IMR-90 (cell line): ENCODE results near the gene LTBP1. TPM values are rescaled to one million over a fixed set of nuclear protein-coding genes. Genes with fewer than 3 reads are reported as not detected.

Experiments
- ATAC-seq: fragments of 200-7000 bp; cut with Tn5 transposase; 2 replicates; pipeline ENCODE4 v1.9.1; 2020; ENCODE audit warnings: low read depth, mild to moderate bottlenecking, moderate library complexity
- BruUV-seq: library from RNA; stranded (reverse); fragments of 400-500 nt; replicated peaks from 2 replicates; lab custom pipeline; 2021; lab: Mats Ljungman, UMichigan
- CTCF ChIA-PET: fragments of 300-600 bp; formaldehyde crosslinking; extraction: SDS; loops from one replicate; lab custom pipeline; 2021; ENCODE audit warnings: antibody characterized with exemption; lab: Yijun Ruan, JAX
- POLR2A ChIA-PET: fragments of 300-600 bp; sonication (Branson Sonifier 250); formaldehyde crosslinking; loops from one replicate; lab custom pipeline; 2022; ENCODE audit warnings: antibody characterized with exemption; ENCODE audit not compliant: unreplicated experiment; lab: Charles Lee
- DNase-seq: peaks from one replicate; pipeline ENCODE4 v3.0.0; 2013
- H2AFZ ChIP-seq: replicated peaks from 2 replicates; pipeline ENCODE3; 2013; ENCODE audit warnings: low read length, mild to moderate bottlenecking; ENCODE audit not compliant: poor library complexity
- H2AK5ac ChIP-seq: 2 replicates; pipeline ENCODE4 v1.6.1; 2013; ENCODE audit warnings: low read depth, low read length, inconsistent platforms
- H2AK9ac ChIP-seq: replicated peaks from 2 replicates; pipeline ENCODE3; 2013; ENCODE audit warnings: mild to moderate bottlenecking, low read depth, low read length, moderate library complexity; ENCODE audit not compliant: poor library complexity
- H2BK120ac ChIP-seq: 2 replicates; pipeline ENCODE4 v1.6.1; 2013; ENCODE audit warnings: low read depth, low read length, inconsistent platforms
- H2BK15ac ChIP-seq: 3 replicates; pipeline ENCODE4 v1.6.1; 2013; ENCODE audit warnings: low read depth, low read length, inconsistent platforms
- H2BK20ac ChIP-seq: 2 replicates; pipeline ENCODE4 v1.6.1; 2013; ENCODE audit warnings: low read depth, mild to moderate bottlenecking, inconsistent platforms, low read length, moderate library complexity
- H2BK5ac ChIP-seq: 2 replicates; pipeline ENCODE4 v1.6.1; 2013; ENCODE audit warnings: mild to moderate bottlenecking, low read depth, low read length, inconsistent platforms; ENCODE audit not compliant: poor library complexity, severe bottlenecking
- H3K14ac ChIP-seq: replicated peaks from 2 replicates; pipeline ENCODE4 v1.6.1; 2013; ENCODE audit warnings: low read depth, low read length, inconsistent platforms
- H3K18ac ChIP-seq: 2 replicates; pipeline ENCODE4 v1.6.1; 2013; ENCODE audit warnings: low read depth, low read length, control low read depth
- H3K23ac ChIP-seq: 2 replicates; pipeline ENCODE4 v1.6.1; 2013; ENCODE audit warnings: low read depth, low read length, inconsistent platforms
- H3K27ac ChIP-seq: 2 replicates; pipeline ENCODE4 v1.5.1; 2013; ENCODE audit warnings: mild to moderate bottlenecking, control low read depth, low read length; ENCODE audit not compliant: insufficient read depth
- H3K27me3 ChIP-seq: 2 replicates; pipeline ENCODE4 v1.6.1; 2013; ENCODE audit warnings: low read length; ENCODE audit not compliant: control insufficient read depth, insufficient read depth
- H3K36me3 ChIP-seq: 2 replicates; pipeline ENCODE4 v1.6.1; 2013; ENCODE audit warnings: low read length, mixed read lengths; ENCODE audit not compliant: control insufficient read depth, insufficient read depth
- H3K4ac ChIP-seq: 2 replicates; pipeline ENCODE4 v1.6.1; 2013; ENCODE audit warnings: low read depth, low read length, inconsistent platforms
- H3K4me1 ChIP-seq: 2 replicates; pipeline ENCODE4 v1.6.1; 2013; ENCODE audit warnings: low read length, mixed read lengths; ENCODE audit not compliant: control insufficient read depth, insufficient read depth
- H3K4me2 ChIP-seq: 2 replicates; pipeline ENCODE4 v1.6.1; 2013; ENCODE audit warnings: low read depth, mild to moderate bottlenecking, control low read depth, low read length, moderate library complexity
- H3K4me3 ChIP-seq: 2 replicates; pipeline ENCODE4 v1.5.1; 2013; ENCODE audit warnings: low read depth, mild to moderate bottlenecking, control low read depth, low read length, moderate library complexity; ENCODE audit not compliant: insufficient read depth
- H3K56ac ChIP-seq: 2 replicates; pipeline ENCODE4 v1.6.1; 2013; ENCODE audit warnings: low read length, inconsistent platforms; ENCODE audit not compliant: insufficient read depth; ENCODE audit errors: extremely low read depth
- H3K79me1 ChIP-seq, 2 experiments: 2 replicates each; pipeline ENCODE4 v1.6.1; 2013; ENCODE audit warnings: low read length in 2 of 2, inconsistent platforms in 1 of 2, low read depth in 1 of 2
- H3K9ac ChIP-seq: 2 replicates; pipeline ENCODE4 v1.6.1; 2013; ENCODE audit warnings: low read depth, low read length, control low read depth
- H3K9me1 ChIP-seq: 2 replicates; pipeline ENCODE4 v1.6.1; 2013; ENCODE audit warnings: low read length, inconsistent platforms; ENCODE audit not compliant: insufficient read depth
- H3K9me3 ChIP-seq: 2 replicates; pipeline ENCODE4 v1.6.1; 2013; ENCODE audit warnings: low read length; ENCODE audit not compliant: control insufficient read depth, insufficient read depth
- H4K20me1 ChIP-seq: 2 replicates; pipeline ENCODE4 v1.6.1; 2013; ENCODE audit warnings: low read length, inconsistent platforms; ENCODE audit not compliant: insufficient read depth
- H4K5ac ChIP-seq: 2 replicates; pipeline ENCODE4 v1.6.1; 2013; ENCODE audit warnings: mild to moderate bottlenecking, low read depth, low read length, control low read depth
- H4K8ac ChIP-seq, 2 experiments: 2 replicates each; pipeline ENCODE4 v1.6.1; 2013; ENCODE audit warnings: low read depth in 2 of 2, low read length in 2 of 2, control low read depth in 1 of 2, inconsistent platforms in 1 of 2
- H4K91ac ChIP-seq: 2 replicates; pipeline ENCODE4 v1.6.1; 2013; ENCODE audit warnings: low read depth, low read length, inconsistent platforms; ENCODE audit not compliant: insufficient read depth
- BHLHE40 ChIP-seq: fragments of 150-350 bp; IDR thresholded peaks from 2 replicates; pipeline ENCODE4 v1.6.1; 2016; ENCODE audit warnings: mild to moderate bottlenecking, low read depth, low read length
- CEBPB ChIP-seq: IDR thresholded peaks from 2 replicates; pipeline ENCODE4 v1.6.1; 2012; ENCODE audit warnings: low read depth, low read length, improper control_type of control experiment
- CHD1 ChIP-seq: IDR thresholded peaks from 2 replicates; pipeline ENCODE4 v1.6.1; 2012; ENCODE audit warnings: low read depth, low read length, improper control_type of control experiment
- CTCF ChIP-seq: conservative IDR thresholded peaks from 2 replicates; pipeline ENCODE4 v1.5.1; 2012; ENCODE audit warnings: mild to moderate bottlenecking, low read depth, low read length, improper control_type of control experiment
- ELK1 ChIP-seq: fragments of 150-350 bp; IDR thresholded peaks from 2 replicates; pipeline ENCODE4 v1.6.1; 2016; ENCODE audit warnings: low read depth, mild to moderate bottlenecking, low read length, moderate library complexity, borderline replicate concordance
- FOS ChIP-seq: fragments of 150-350 bp; IDR thresholded peaks from 2 replicates; pipeline ENCODE4 v1.6.1; 2016; ENCODE audit warnings: low read depth, low read length
- MAFK ChIP-seq: IDR thresholded peaks from 2 replicates; pipeline ENCODE4 v1.6.1; 2012; ENCODE audit warnings: low read depth, low read length, improper control_type of control experiment
- MAZ ChIP-seq: IDR thresholded peaks from 2 replicates; pipeline ENCODE4 v1.6.1; 2012; ENCODE audit warnings: low read depth, mild to moderate bottlenecking, low read length, improper control_type of control experiment, moderate library complexity, borderline replicate concordance
- MXI1 ChIP-seq: IDR thresholded peaks from 2 replicates; pipeline ENCODE4 v1.6.1; 2012; ENCODE audit warnings: low read depth, mild to moderate bottlenecking, low read length, moderate library complexity, borderline replicate concordance
- NFE2L2 ChIP-seq: fragments of 150-350 bp; IDR thresholded peaks from 2 replicates; pipeline ENCODE4 v1.6.1; 2016; ENCODE audit warnings: low read depth, mild to moderate bottlenecking, low read length
- POLR2A ChIP-seq: IDR thresholded peaks from 2 replicates; pipeline ENCODE4 v1.6.1; 2012; ENCODE audit warnings: mild to moderate bottlenecking, low read depth, low read length
- RAD21 ChIP-seq: IDR thresholded peaks from 2 replicates; pipeline ENCODE4 v1.6.1; 2012; ENCODE audit warnings: low read length, improper control_type of control experiment
- RCOR1 ChIP-seq: IDR thresholded peaks from 2 replicates; pipeline ENCODE4 v1.6.1; 2012; ENCODE audit warnings: mild to moderate bottlenecking, low read length, improper control_type of control experiment; ENCODE audit not compliant: insufficient replicate concordance
- RFX5 ChIP-seq: IDR thresholded peaks from 2 replicates; pipeline ENCODE4 v1.8.0; 2012; ENCODE audit warnings: low read depth, mild to moderate bottlenecking, low read length, moderate library complexity
- SMC3 ChIP-seq: fragments of 150-350 bp; IDR thresholded peaks from 2 replicates; pipeline ENCODE4 v1.6.1; 2016; ENCODE audit warnings: low read depth, mild to moderate bottlenecking, antibody characterized with exemption, low read length, moderate library complexity
- USF2 ChIP-seq: fragments of 150-350 bp; IDR thresholded peaks from 2 replicates; pipeline ENCODE4 v1.6.1; 2017; ENCODE audit warnings: mild to moderate bottlenecking, antibody characterized with exemption, low read length, low read depth
- WGBS, 2 experiments: methylation state at CpG; one replicate each; pipeline versions ENCODE4 v1.1.5 to v1.1.7; 2013; ENCODE audit warnings: missing lambda C conversion rate in 2 of 2; ENCODE audit not compliant: insufficient read length in 1 of 2; ENCODE audit errors: extremely low coverage in 2 of 2; 5-methylcytosine and 5-hydroxymethylcytosine counted together
- dilution Hi-C: fragments of 300-500 bp; cut with HindIII; formaldehyde crosslinking; loops from one replicate; pipeline ENCODE4 v1.14.3; 2018; ENCODE audit warnings: low sequenced_read_pairs; ENCODE audit not compliant: unreplicated experiment
- in situ Hi-C: fragments of 300-500 bp; cut with MboI; formaldehyde crosslinking; loops from 3 replicates; pipeline ENCODE4 v1.14.3; 2019; ENCODE audit warnings: low sequenced_read_pairs, inconsistent platforms, mixed read lengths
- intact Hi-C: fragments of 100-400 bp; cut with micrococcal nuclease; formaldehyde crosslinking; loops from 2 replicates; pipeline ENCODE4 v1.10.0; 2022
- polyA plus RNA-seq, 3 experiments: library from polyadenylated mRNA; depleted of rRNA; stranded (reverse); fragments of >200 nt; gene quantifications; 2 replicates each; pipeline ENCODE4 v1.2.3, GENCODE V29; 2012; ENCODE audit warnings: low replicate concordance in 1 of 3
- total RNA-seq: library from RNA; depleted of rRNA; stranded (reverse); fragments of >200 nt; gene quantifications from 2 replicates; pipeline ENCODE4 v1.2.3, GENCODE V29; 2012

Gene LTBP1
- total and polyA plus RNA-seq, 2 of the 4 experiments (the other 2 are of a cell fraction), result 235 to 326 TPM

GRCh38 chr2:33246432-33246831 lies 299.7 kb downstream of the LTBP1 start:
- WGBS, 2 experiments, result 67% methylated on average over 1 of the region's 4 CpGs; no CpG with 5 or more reads in 1 of the 2 experiments
- POLR2A ChIA-PET, result no interaction called here
- Histone ChIP-seq H3K36me3 (peaks cover 19% of the 10 kb centered on the region), H3K79me1 (peaks cover 36 to 59% of the 10 kb centered on the region in 2 experiments), H2AK9ac (no peak overlapping the region), H2BK15ac (no peak overlapping the region; the same call in 2 of the 3 replicates), H3K4me1 (peaks cover 4% of the 10 kb centered on the region), H3K4ac (no peak overlapping the region), H2BK120ac (no peak overlapping the region; the same call in 1 of the 2 replicates), H2BK5ac (no peak overlapping the region), H3K18ac (no peak overlapping the region), H3K23ac (peak overlapping the region; percentile 78; the same call in 1 of the 2 replicates), H2BK20ac (no peak overlapping the region), H4K20me1 (no peaks in the 10 kb centered on the region), H3K56ac (no peak overlapping the region), H3K14ac (peak overlapping the region; percentile 86), H4K8ac (peak overlapping the region in 1 of 2 experiments; percentile 32; a peak in 1 of 4 replicates), H3K27me3 (no peaks in the 10 kb centered on the region), H3K4me3 (no peak overlapping the region), H3K9ac (no peak overlapping the region), H3K9me3 (no peaks in the 10 kb centered on the region), H3K9me1 (peaks cover 10% of the 10 kb centered on the region), H4K91ac (peak overlapping the region; percentile 9; the same call in 1 of the 2 replicates), H2AFZ (no peak overlapping the region), H2AK5ac (peak overlapping the region; percentile 72; the same call in 1 of the 2 replicates), H3K27ac (peak overlapping the region; percentile 3; the same call in 1 of the 2 replicates), H4K5ac (no peak overlapping the region), H3K4me2 (no peak overlapping the region)
- in situ Hi-C loops, result no loop called here
- TF ChIP-seq BHLHE40, result no peak
- no peak for TF ChIP-seq POLR2A
- no peak for TF ChIP-seq CTCF
- no peak for TF ChIP-seq RCOR1
- no peak for TF ChIP-seq MAFK
- no peak for TF ChIP-seq RFX5
- no peak for TF ChIP-seq MXI1
- no peak for TF ChIP-seq SMC3
- TF ChIP-seq MAZ, result no peak
- no peak for TF ChIP-seq ELK1
- TF ChIP-seq CEBPB, result no peak
- no peak for TF ChIP-seq NFE2L2
- TF ChIP-seq RAD21, result no peak
- no peak for TF ChIP-seq CHD1
- TF ChIP-seq USF2, result no peak
- TF ChIP-seq FOS, result no peak
- BruUV-seq, result no TSS peak
- intact Hi-C loops, result no loop called here
- ATAC-seq (no peak), DNase-seq (no peak)
- CTCF ChIA-PET, result interaction anchor here (1.1 to 1.3 kb wide), 2 partner anchors 10 to 149 kb away, joined by 3 to 4 read pairs; no protein-coding TSS in a partner anchor
- dilution Hi-C loops, result no loop called here
